GM10248 (cell line): ENCODE results near the gene RTBDN.
"Not testable (repeated sequence)": the region's sequence is repeated elsewhere in the genome, so short reads cannot be mapped to it uniquely, and the experiment has no call there.

Experiments used
- CTCF ChIA-PET: fragments of 300-600 bp; sonication (Branson Sonifier 250); formaldehyde crosslinking; extraction: SDS; loops from one replicate; lab custom pipeline; 2021; ENCODE audit warnings: antibody characterized with exemption; lab: Yijun Ruan, JAX
- POLR2A ChIA-PET: fragments of 350-650 bp; sonication (Branson Sonifier 250); formaldehyde crosslinking; extraction: SDS; loops from one replicate; lab custom pipeline; 2020; ENCODE audit warnings: antibody characterized with exemption; lab: Yijun Ruan, JAX
- DNase-seq: peaks from one replicate; pipeline ENCODE4 v3.0.0; 2012; ENCODE audit errors: extremely low spot score
- CTCF ChIP-seq: IDR thresholded peaks from 2 replicates; pipeline ENCODE4 v1.5.1; 2012; ENCODE audit warnings: mild to moderate bottlenecking, low read depth; ENCODE audit errors: extremely low read depth, missing control alignments, control extremely low read depth

Gene RTBDN

GRCh38 chr19:12825254-12826131, 8.9 kb downstream of the RTBDN start:
- no peak for DNase-seq
- TF ChIP-seq CTCF: peak; percentile 47
- POLR2A ChIA-PET: no interaction called here
- CTCF ChIA-PET: interaction anchor here (0.8 to 3.2 kb wide), 11 partner anchors 11 to 269 kb away, joined by 3 to 22 read pairs (median 7); no protein-coding TSS in a partner anchor

- no peak for DNase-seq
- TF ChIP-seq CTCF: no peak
- ChIA-PET CTCF (interaction anchor here (1.1 to 3.2 kb wide), 6 partner anchors 9 to 64 kb away, joined by 3 to 22 read pairs (median 4); no protein-coding TSS in a partner anchor), POLR2A (no interaction called here)
These were observed 12.6 kb downstream of the RTBDN start for GRCh38 chr19:12821761-12822160.

- DNase-seq, POLR2A ChIA-PET: not testable (repeated sequence)
- CTCF ChIA-PET: interaction anchor here (0.8 to 8.7 kb wide), 5 partner anchors 12 to 60 kb away, joined by 3 to 50 read pairs (median 11); no protein-coding TSS in a partner anchor
These were observed 16.6 kb downstream of the RTBDN start for GRCh38 chr19:12817810-12818209.

- CTCF ChIA-PET: interaction anchor here (1.2 to 8.7 kb wide), 5 partner anchors 13 to 65 kb away, joined by 3 to 50 read pairs (median 11); no protein-coding TSS in a partner anchor
- DNase-seq, POLR2A ChIA-PET: not testable (repeated sequence)
These were observed 17.2 kb downstream of the RTBDN start for GRCh38 chr19:12817188-12817587.

GRCh38 chr19:12815088-12815487, 19.3 kb downstream of the RTBDN start:
- no peak for DNase-seq
- CTCF ChIA-PET: interaction anchor here (1.3 to 8.7 kb wide), 6 partner anchors 10 to 82 kb away, joined by 3 to 50 read pairs (median 8); partner anchors contain the start of gene RTBDN
- POLR2A ChIA-PET: interaction anchor here (0.8 kb wide), 1 partner anchor 24 kb away, joined by 6 read pairs; the partner anchor contains the start of gene JUNB
- no peak for TF ChIP-seq CTCF

- no peak for TF ChIP-seq CTCF
- DNase-seq: peak; percentile 98
- CTCF ChIA-PET: interaction anchor here (0.8 to 17.0 kb wide), 9 partner anchors 10 to 243 kb away, joined by 3 to 399 read pairs (median 7); partner anchors contain the start of genes HOOK2 and JUNB
- POLR2A ChIA-PET: interaction anchor here (2.4 kb wide), 1 partner anchor 14 kb away, joined by 15 read pairs; the partner anchor contains the start of gene JUNB
These were observed 27.9 kb downstream of the RTBDN start, which contains the start of gene RNASEH2A for GRCh38 chr19:12806242-12807081. RNASEH2A (plus strand) TSS chr19:12806584; CDS start chr19:12806674, 90 bp downstream.

GRCh38 chr19:12804051-12804450, 30.3 kb downstream of the RTBDN start:
- no peak for DNase-seq
- TF ChIP-seq CTCF: no peak
- POLR2A ChIA-PET: no interaction called here
- CTCF ChIA-PET: interaction anchor here (1.0 to 17.0 kb wide), 6 partner anchors 13 to 44 kb away, joined by 3 to 399 read pairs (median 10); partner anchors contain the start of genes HOOK2 and JUNB
